Fibroblast of skin of abdomen (primary cell): Measurements from ENCODE around the gene ZC3H7B.

ENCODE experiments used
- DNase-seq: peaks from one replicate; pipeline ENCODE4 v3.0.0-alpha.2; 2013

The ZC3H7B gene

GRCh38 chr22:41333806-41334205, 32.5 kb downstream of the ZC3H7B start:
- no peak for DNase-seq

GRCh38 chr22:41334215-41334614, 32.9 kb downstream of the ZC3H7B start:
- DNase-seq = no peak

- no peak for DNase-seq
Measured at GRCh38 chr22:41334951-41335635, 33.8 kb downstream of the ZC3H7B start.

- DNase-seq = no peak
Measured at GRCh38 chr22:41338614-41339212, 37.4 kb downstream of the ZC3H7B start.

- no peak for DNase-seq
Measured at GRCh38 chr22:41339823-41340222, 38.5 kb downstream of the ZC3H7B start.

GRCh38 chr22:41340357-41340756, 39.0 kb downstream of the ZC3H7B start:
- DNase-seq = no peak

GRCh38 chr22:41341012-41341411, 39.7 kb downstream of the ZC3H7B start:
- no peak for DNase-seq

- no peak for DNase-seq
Measured at GRCh38 chr22:41341990-41342389, 40.7 kb downstream of the ZC3H7B start.

- DNase-seq = no peak
Measured at GRCh38 chr22:41343300-41343699, 42.0 kb downstream of the ZC3H7B start.

- DNase-seq = no peak
Measured at GRCh38 chr22:41343717-41344116, 42.4 kb downstream of the ZC3H7B start.

- no peak for DNase-seq
Measured at GRCh38 chr22:41344189-41344788, 43.0 kb downstream of the ZC3H7B start.

- DNase-seq = no peak
Measured at GRCh38 chr22:41345807-41346335, 44.5 kb downstream of the ZC3H7B start.

- DNase-seq = no peak
Measured at GRCh38 chr22:41347066-41347859, 45.9 kb downstream of the ZC3H7B start.

GRCh38 chr22:41348964-41349484, 47.7 kb downstream of the ZC3H7B start:
- no peak for DNase-seq

GRCh38 chr22:41350087-41350486, 48.8 kb downstream of the ZC3H7B start:
- no peak for DNase-seq

- DNase-seq = no peak
Measured at GRCh38 chr22:41351011-41351410, 49.7 kb downstream of the ZC3H7B start.

GRCh38 chr22:41352058-41352457, 50.7 kb downstream of the ZC3H7B start:
- DNase-seq = peak; percentile 50

- no peak for DNase-seq
Measured at GRCh38 chr22:41353862-41354575, 52.7 kb downstream of the ZC3H7B start.

- DNase-seq = no peak
Measured at GRCh38 chr22:41354979-41355378, 53.7 kb downstream of the ZC3H7B start.

GRCh38 chr22:41355895-41356294, 54.6 kb downstream of the ZC3H7B start:
- no peak for DNase-seq

GRCh38 chr22:41356430-41357028, 55.2 kb downstream of the ZC3H7B start:
- DNase-seq = no peak

GRCh38 chr22:41357191-41357590, 55.9 kb downstream of the ZC3H7B start:
- DNase-seq = no peak
